ENCODE measurements around the gene DTL.

DTL gene

GRCh38 chr1:212062832-212063438 is 27.4 kb downstream of the DTL start:
- Mint-ChIP-seq H3K4me3 (no peak overlapping the region), H3K27me3 (ENCODE audit: low read depth, poor library complexity) (no peaks in the 10 kb centered on the region), H3K4me1 (no peaks in the 10 kb centered on the region), H3K27ac (no peak overlapping the region), H3K36me3 (ENCODE audit: low read depth) (peaks cover 62% of the 10 kb centered on the region), H3K9me3 (peaks cover 20% of the 10 kb centered on the region)
- peak; percentile 56 for TF ChIP-seq CTCF (IDR thresholded peaks at IDR 0.05)
- DNase-seq: no peak

DNA sequence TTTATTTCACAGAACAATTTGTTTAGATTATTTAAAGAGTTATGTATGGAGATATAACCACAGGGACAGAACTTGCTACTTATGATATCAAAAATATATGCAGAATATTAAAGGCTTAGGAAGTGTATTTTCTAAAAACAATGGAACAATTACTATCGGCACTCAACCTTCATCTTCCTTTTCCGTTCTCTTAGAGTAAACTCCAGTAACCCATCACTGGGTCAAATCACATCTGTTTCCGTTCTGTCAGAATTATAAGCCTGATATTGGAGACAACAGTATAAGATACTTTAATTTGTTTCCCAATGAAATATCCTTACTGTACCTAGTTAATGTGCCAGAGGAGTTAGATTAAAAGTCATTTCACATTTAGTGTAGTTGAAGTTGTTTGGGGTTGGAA is 32.2 kb downstream of the DTL start:
- no peak for DNase-seq
- H3K4me1 Mint-ChIP-seq: no peaks in the 10 kb centered on the region
- no peak overlapping the region for H3K27ac Mint-ChIP-seq
- H3K9me3 Mint-ChIP-seq: no peaks in the 10 kb centered on the region
- TF ChIP-seq CTCF (IDR thresholded peaks at IDR 0.05): no peak
- no peak overlapping the region for H3K4me3 Mint-ChIP-seq
- H3K27me3 Mint-ChIP-seq (ENCODE audit: low read depth, poor library complexity): no peaks in the 10 kb centered on the region
- H3K36me3 Mint-ChIP-seq (ENCODE audit: low read depth): peaks cover 59% of the 10 kb centered on the region

DNA sequence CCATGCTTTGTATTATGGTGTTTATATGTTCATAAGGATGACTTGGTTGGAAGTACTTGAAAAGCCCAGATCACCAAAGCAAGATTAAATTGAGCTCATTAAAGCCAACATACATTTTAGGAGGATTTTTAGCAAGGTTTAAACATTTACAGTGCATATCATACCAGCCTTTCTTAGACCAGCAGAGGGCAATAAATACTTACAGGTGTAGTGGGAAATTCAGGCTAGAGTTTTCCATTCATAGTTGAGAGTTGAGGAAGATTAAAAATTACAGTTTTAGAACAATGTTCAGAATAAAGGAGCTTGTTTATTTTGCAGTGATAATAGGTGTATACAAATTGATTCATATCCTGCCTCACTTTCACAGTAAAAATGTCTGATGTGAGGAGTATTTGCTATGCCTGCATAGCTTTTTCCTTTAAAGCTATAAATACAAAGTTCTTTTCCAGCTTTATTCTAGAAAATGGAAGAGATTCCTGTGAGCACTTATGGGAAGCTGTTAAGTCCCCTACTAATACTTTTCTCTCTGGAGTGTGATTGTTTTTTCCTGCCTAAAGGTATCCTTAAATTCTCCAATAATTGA is 35.3 kb downstream of the DTL start:
- no peak overlapping the region for H3K27ac Mint-ChIP-seq
- peak; percentile 44 for TF ChIP-seq CTCF (IDR thresholded peaks at IDR 0.05)
- H3K9me3 Mint-ChIP-seq: no peaks in the 10 kb centered on the region
- no peak overlapping the region for H3K4me3 Mint-ChIP-seq
- DNase-seq: no peak
- no peaks in the 10 kb centered on the region for H3K4me1 Mint-ChIP-seq
- H3K36me3 Mint-ChIP-seq (ENCODE audit: low read depth): peaks cover 56% of the 10 kb centered on the region
- no peaks in the 10 kb centered on the region for H3K27me3 Mint-ChIP-seq (ENCODE audit: low read depth, poor library complexity)

GRCh38 chr1:212072047-212072446 is 36.5 kb downstream of the DTL start:
- no peak overlapping the region for H3K27ac Mint-ChIP-seq
- no peaks in the 10 kb centered on the region for H3K4me1 Mint-ChIP-seq
- DNase-seq: no peak
- no peaks in the 10 kb centered on the region for H3K9me3 Mint-ChIP-seq
- H3K4me3 Mint-ChIP-seq: no peak overlapping the region
- H3K27me3 Mint-ChIP-seq (ENCODE audit: low read depth, poor library complexity): no peaks in the 10 kb centered on the region
- TF ChIP-seq CTCF (IDR thresholded peaks at IDR 0.05): no peak
- peaks cover 63% of the 10 kb centered on the region for H3K36me3 Mint-ChIP-seq (ENCODE audit: low read depth)

- H3K9me3 Mint-ChIP-seq: no peaks in the 10 kb centered on the region
- H3K27ac Mint-ChIP-seq: no peak overlapping the region
- H3K27me3 Mint-ChIP-seq (ENCODE audit: low read depth, poor library complexity): no peaks in the 10 kb centered on the region
- TF ChIP-seq CTCF (IDR thresholded peaks at IDR 0.05): no peak
- no peak overlapping the region for H3K4me3 Mint-ChIP-seq
- peaks cover 49% of the 10 kb centered on the region for H3K36me3 Mint-ChIP-seq (ENCODE audit: low read depth)
- no peaks in the 10 kb centered on the region for H3K4me1 Mint-ChIP-seq
- no peak for DNase-seq
Measured at GRCh38 chr1:212073490-212073889, 37.9 kb downstream of the DTL start.

DNA sequence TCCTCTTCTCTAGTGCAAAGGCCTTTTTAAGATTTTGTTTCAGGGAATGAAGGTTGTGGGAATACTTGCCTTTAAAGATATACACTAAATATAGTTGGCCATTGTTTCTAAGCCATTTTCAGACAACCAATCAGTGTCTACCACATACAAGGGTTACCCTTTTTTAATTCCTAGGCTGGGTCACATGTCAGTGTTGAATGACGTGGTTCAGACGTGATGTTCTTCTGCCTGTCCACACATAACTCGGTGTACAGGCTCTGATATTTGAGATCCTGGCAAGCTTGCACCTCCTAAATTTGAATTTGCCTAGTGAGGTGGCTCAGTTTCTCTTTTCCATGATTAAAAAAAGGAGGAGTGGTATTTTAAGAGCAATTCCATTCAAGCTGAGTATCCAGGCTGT is 38.8 kb downstream of the DTL start:
- Mint-ChIP-seq H3K9me3 (no peaks in the 10 kb centered on the region), H3K27me3 (ENCODE audit: low read depth, poor library complexity) (no peaks in the 10 kb centered on the region), H3K4me1 (no peaks in the 10 kb centered on the region), H3K27ac (no peak overlapping the region), H3K36me3 (ENCODE audit: low read depth) (peaks cover 50% of the 10 kb centered on the region), H3K4me3 (no peak overlapping the region)
- DNase-seq: no peak
- TF ChIP-seq CTCF (IDR thresholded peaks at IDR 0.05): no peak

All from nephron progenitor cell (in vitro differentiated cells).